Stimulated activated CD4-positive, alpha-beta T cell treated with anti-CD3 and anti-CD28 coated beads, Interleukin-15, amount 100 ng/mL, for 48 hours (primary cell): ENCODE measurements around the gene RUNX2.

ENCODE experiments used
- DNase-seq, 2 donors: peaks; one replicate each; pipeline ENCODE4 v3.0.0-alpha.2; 2020; ENCODE audit warnings: low read depth in 2 of 2

RUNX2 gene

GRCh38 chr6:45643126-45643525 is 315.0 kb downstream of the RUNX2 start:
- DNase-seq: no peak

- DNase-seq: no peak
These were observed 316.6 kb downstream of the RUNX2 start for GRCh38 chr6:45644720-45645119.

GRCh38 chr6:45645302-45645701 is 317.2 kb downstream of the RUNX2 start:
- DNase-seq: no peak

- no peak for DNase-seq
These were observed 319.5 kb downstream of the RUNX2 start for GRCh38 chr6:45647341-45648261.

- DNase-seq: no peak
These were observed 320.1 kb downstream of the RUNX2 start for GRCh38 chr6:45648262-45648620.

- DNase-seq: no peak
These were observed 322.5 kb downstream of the RUNX2 start for GRCh38 chr6:45650524-45651135.

GRCh38 chr6:45651301-45651700 is 323.2 kb downstream of the RUNX2 start:
- no peak for DNase-seq

- no peak for DNase-seq
These were observed 324.3 kb downstream of the RUNX2 start for GRCh38 chr6:45652416-45652815.

- DNase-seq: no peak
These were observed 325.2 kb downstream of the RUNX2 start for GRCh38 chr6:45653117-45653883.

GRCh38 chr6:45654673-45655072 is 326.5 kb downstream of the RUNX2 start:
- DNase-seq: no peak

- no peak for DNase-seq
These were observed 327.8 kb downstream of the RUNX2 start for GRCh38 chr6:45655745-45656476.

- no peak for DNase-seq
These were observed 329.1 kb downstream of the RUNX2 start for GRCh38 chr6:45657226-45657625.

- no peak for DNase-seq
These were observed 330.3 kb downstream of the RUNX2 start for GRCh38 chr6:45658400-45658799.

- no peak for DNase-seq
These were observed 330.8 kb downstream of the RUNX2 start for GRCh38 chr6:45658958-45659357.

- no peak for DNase-seq
These were observed 333.5 kb downstream of the RUNX2 start for GRCh38 chr6:45661661-45662060.

- DNase-seq: peak; percentile 22 to 46
These were observed 335.4 kb downstream of the RUNX2 start for GRCh38 chr6:45663251-45664221.

GRCh38 chr6:45664707-45665106 is 336.6 kb downstream of the RUNX2 start:
- no peak for DNase-seq

- DNase-seq: no peak
These were observed 337.7 kb downstream of the RUNX2 start for GRCh38 chr6:45665859-45666258.

- no peak for DNase-seq
These were observed 338.7 kb downstream of the RUNX2 start for GRCh38 chr6:45666846-45667245.

- DNase-seq: no peak
These were observed 339.2 kb downstream of the RUNX2 start for GRCh38 chr6:45667300-45667699.

GRCh38 chr6:45667766-45668165 is 339.6 kb downstream of the RUNX2 start:
- no peak for DNase-seq
